T47D (cell line): ENCODE measurements around the gene ZNF43.
"Not testable (repeated sequence)": the region's sequence is repeated elsewhere in the genome, so short reads cannot be mapped to it uniquely, and the experiment has no call there.

Experiments
- DNase-seq, 2 experiments: peaks; one replicate each; pipeline versions ENCODE4 v3.0.0 to v3.0.0-alpha.2; 2011 to 2012; ENCODE audit warnings: low read depth in 1 of 2, low spot score in 1 of 2
- JUND ChIP-seq: IDR thresholded peaks from 2 replicates; pipeline ENCODE4 v1.6.1; 2012; ENCODE audit warnings: low read depth
- in situ Hi-C: cut with HindIII; loops from 2 replicates; pipeline ENCODE4 v1.10.0; 2016; ENCODE audit warnings: low sequenced_read_pairs, low pct_unique_long_range_greater_than_20kb

The ZNF43 gene

DNA sequence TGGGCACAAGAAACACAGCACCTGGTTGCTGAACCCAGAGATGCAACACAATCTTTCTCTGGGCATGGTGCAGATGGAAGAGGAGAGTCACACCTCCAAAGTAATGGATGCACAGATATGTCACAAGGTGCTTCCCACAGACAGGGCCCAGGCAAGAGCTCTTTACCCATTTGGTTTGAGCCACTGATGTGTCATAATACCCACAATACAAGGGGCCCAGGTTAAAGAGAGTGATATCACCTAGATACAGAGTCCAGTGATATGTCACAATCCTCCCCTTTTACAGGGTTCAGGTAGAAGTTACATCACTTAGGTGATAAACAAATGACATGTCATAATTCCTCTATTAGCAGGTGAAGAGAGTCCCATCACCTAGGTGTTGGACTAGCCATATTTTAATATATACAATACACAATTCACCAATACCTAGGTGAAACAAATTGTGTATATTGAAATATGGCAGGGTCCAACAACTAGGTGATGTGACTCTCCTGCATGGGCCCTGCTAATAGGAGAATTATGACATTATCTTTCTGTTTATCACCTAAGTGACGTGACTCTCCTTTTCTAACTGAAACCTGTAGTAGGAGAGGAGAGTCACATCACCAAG, 5.6 kb upstream of the ZNF43 start:
- in situ Hi-C loops, result no loop called here
- no peak for DNase-seq
- no peak for TF ChIP-seq JUND

DNA sequence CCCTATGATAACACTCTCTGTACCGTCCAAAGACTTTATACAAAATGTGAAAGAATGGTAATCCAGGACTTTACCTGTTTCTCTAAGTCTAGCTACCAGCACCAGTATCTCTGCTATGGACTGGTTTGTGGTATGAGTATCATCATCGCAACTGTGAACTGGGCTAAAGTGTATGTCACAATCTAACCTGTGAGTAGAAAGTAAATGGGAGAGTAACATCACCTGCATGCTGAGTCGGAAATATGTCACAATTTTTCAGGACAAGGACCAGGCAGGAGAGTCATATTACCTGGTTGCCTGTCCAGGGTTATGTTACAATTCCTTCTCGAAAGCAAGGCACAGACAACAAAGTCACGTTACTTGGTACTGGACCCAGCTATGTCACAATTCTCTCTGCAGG, 5.1 kb upstream of the ZNF43 start:
- no peak for TF ChIP-seq JUND
- in situ Hi-C loops, result no loop called here
- DNase-seq, result no peak

DNA sequence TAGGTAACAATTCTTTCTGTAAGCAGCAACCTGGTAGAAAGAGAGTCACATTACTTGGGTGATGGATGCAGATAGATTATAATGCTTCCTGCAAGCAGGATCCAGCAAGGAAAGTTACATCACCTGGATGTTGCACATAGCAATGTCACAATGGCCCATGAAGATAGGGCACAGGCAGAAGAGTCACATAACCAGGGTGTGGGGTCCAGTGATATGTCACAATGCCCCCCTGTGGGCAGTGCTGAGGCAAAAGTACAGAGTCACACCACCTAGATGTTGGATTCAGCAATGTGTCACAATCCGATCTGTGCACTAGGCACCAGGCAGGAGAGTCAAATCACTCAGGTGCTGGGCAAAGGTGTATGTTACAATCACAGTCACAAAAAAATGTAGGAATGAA, 4.0 kb upstream of the ZNF43 start:
- TF ChIP-seq JUND, result no peak
- no peak for DNase-seq
- in situ Hi-C loops, result no loop called here

DNA sequence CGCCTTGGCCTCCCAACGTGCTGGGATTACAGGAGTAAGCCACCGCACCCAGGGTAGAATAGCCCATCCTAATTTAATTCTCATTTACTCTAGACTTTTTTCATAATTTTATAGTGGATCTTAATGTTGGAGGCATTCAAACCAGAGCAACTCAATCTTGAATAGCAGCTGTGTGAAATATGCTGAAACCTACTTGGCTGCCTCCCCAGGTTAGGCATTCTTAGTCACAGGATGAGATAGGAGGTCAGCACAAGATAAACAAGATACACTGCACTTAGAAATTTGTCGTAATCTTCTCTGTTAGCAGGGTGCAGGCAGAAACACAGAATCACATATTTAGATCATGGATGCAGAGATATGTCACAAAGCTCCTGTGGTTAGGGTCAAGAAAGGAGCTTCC, 2.7 kb upstream of the ZNF43 start:
- DNase-seq, result no peak
- no peak for TF ChIP-seq JUND
- in situ Hi-C loops, result no loop called here

DNA sequence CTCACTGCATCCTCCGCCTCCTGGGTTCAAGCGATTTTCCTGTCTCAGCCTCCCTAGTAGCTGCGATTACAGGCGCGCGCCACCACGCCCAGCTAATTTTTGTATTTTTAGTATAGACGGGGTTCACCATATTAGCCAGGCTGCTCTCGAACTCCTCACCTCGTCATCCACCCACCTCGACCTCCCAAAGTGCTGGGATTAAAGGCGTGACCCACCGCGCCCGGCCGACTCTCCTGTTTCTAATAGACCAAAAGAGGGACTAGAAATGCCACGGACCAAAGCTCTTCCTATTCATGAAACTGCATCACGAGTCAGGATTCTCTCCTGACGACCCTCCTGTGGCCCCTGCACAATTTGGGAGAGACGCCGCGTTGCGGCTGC, 563 bp downstream of the ZNF43 start:
- in situ Hi-C loops, result no loop called here
- DNase-seq, result no peak
- no peak for TF ChIP-seq JUND

DNA sequence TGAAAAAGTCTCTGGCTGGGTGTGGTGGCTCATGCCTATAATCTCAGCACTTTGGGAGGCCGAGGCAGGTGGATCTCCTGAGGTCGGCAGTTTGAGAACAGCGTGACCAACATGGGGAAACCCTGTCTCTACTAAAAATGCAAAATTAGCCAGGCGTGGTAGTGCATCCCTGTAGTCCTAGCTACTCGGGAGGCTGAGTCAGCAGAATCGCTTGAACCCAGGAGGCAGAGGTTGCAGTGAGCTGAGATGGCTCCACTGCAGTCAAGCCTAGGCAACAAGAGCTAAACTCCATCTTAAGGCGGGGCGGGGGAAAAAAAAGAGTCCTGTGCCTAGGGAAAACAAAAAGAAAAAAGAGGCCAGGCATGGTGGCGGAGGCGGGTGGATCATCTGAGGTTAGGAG, 2.2 kb downstream of the ZNF43 start:
- no peak for DNase-seq
- in situ Hi-C loops, result no loop called here
- no peak for TF ChIP-seq JUND

DNA sequence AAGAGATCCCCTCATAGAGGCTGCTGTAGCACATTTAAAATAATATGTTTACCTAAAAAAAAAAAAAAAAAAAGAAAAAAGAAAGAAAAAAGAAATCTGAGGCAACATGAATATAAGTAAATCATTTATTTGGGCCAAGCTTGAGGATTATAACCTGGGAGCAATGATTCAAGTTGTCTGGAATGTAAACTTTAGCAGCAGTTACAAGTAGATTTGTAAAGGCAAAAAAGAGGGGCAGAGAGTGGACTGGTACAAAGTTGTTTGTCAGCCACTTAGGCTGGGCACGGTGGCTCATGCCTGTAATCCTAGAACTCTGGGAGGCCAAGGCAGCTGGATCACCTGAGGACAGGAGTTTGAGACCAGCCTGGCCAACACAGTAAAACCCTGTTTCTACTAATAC, 11.3 kb downstream of the ZNF43 start:
- no peak for TF ChIP-seq JUND
- in situ Hi-C loops, result no loop called here
- no peak for DNase-seq

DNA sequence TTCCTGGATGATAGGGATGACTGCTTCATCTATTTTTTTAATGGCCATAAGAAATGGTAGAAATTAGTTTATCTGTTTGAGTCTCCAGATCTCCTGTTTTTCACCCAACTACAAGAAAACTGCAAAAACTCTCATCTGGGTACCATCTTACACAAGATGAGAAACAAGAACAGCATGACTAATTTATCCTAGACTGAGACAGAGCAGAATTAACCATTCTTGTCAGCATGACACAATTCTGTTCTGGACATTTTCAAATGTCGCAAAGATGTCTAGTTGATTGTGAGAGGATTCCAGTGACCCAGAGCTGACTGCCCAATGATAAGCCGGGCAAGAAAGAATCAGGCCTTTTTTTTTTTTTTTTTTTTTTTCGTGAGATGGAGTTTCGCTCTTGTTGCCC, 12.8 kb downstream of the ZNF43 start:
- DNase-seq, result no peak
- in situ Hi-C loops, result no loop called here
- no peak for TF ChIP-seq JUND

DNA sequence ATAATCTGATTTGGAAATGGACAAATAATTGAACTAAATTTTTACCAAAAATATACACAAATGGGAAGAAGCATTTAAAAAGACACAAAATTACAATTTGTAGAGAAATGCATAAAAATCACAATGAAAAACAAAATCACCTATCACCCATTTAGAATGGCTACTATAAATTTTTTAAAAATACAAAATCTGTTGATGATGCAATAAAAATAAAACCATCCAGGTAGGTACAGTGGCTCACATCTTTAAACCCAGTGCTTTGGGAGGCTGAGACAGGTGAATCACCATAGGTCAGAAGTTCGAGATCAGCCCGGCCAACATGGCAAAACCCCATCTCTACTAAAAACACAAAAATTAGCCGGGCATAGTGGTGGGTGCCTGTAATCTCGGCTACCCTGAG, 23.5 kb downstream of the ZNF43 start:
- DNase-seq, result no peak
- TF ChIP-seq JUND, result no peak
- in situ Hi-C loops, result no loop called here

DNA sequence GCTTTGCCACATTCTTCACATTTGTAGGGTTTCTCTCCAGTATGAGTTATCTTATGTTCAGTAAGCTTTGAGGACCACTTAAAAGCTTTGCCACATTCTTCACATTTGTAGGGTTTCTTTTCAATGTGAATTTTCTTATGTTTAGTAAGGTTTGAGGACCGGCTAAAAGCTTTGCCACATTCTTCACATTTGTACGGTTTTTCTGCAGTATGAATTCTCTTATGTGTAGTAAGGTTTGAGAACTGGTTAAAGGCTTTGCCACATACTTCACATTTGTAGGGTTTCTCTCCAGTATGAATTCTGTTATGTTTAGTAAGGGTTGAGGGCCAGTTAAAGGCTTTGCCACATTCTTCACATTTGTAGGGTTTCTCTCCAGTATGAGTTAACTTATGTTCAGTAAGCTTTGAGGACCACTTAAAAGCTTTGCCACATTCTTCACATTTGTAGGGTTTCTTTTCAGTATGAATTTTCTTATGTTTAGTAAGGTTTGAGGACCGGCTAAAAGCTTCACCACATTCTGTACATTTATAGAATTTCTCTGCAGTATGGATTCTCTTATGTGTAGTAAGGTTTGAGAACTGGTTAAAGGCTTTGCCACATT, 27.5 kb downstream of the ZNF43 start:
- in situ Hi-C loops, DNase-seq: not testable (repeated sequence)

DNA sequence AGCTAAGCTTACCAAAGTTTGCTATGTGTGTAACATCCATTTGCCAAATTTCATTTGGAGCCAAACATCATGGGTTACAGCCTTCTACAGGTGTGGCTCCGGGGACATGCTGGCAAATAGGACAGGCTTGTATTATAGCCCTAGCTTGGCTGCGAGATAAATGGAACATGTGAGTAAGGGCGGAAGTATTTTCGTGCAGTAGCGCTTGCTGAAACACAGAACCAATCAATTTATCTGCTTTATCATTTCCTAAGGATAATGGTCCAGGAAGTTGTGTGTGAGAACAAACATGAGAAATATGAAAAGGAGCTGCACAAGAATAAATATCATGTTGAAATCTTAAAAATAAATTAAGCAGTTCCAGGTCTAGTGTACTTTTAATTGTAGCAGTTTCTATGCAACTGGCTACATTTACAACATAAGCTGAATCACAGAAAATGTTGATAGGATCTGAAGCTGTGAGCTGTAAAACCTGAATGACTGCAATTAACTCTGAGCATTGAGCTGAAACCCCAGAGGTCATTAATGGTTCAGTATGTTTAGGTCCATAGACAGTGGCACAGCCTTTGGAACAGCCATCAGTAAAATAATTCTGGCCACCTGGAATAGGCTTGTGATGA, 46.4 kb downstream of the ZNF43 start:
- in situ Hi-C loops, result no loop called here
- peak in 1 of 2 experiments; percentile 62 for DNase-seq
- no peak for TF ChIP-seq JUND

DNA sequence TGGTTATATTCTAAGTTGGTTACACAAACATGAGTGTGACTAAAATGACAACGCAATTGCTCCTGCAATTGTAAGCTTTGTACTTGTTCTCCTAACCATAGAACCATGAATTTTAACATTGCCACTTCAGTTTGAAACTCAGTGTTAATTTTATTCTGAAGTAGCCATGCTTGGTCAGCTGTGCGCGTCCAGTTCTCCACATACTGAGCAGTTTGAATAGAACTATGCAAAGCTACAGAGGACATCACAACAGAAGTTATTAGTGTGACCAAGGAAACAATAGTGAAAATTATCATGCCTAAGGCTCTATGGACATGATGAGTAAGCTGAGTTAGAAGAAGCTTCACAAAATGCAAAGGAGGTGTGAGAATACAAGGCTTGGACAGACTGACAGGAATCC, 49.0 kb downstream of the ZNF43 start:
- DNase-seq, result no peak
- no peak for TF ChIP-seq JUND
- in situ Hi-C loops, result no loop called here

DNA sequence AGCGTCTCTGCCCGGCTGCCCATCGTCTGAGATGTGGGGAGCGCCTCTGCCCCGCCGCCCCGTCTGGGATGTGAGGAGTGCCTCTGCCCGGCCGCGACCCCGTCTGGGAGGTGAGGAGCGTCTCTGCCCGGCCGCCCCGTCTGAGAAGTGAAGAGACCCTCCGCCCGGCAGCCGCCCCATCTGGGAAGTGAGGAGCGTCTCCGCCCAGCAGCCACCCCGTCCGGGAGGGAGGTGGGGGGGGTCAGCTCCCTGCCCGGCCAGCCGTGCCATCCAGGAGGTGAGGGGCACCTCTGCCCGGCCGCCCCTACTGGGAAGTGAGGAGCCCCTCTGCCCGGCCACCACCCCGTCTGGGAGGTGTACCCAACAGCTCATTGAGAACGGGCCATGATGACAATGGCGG, 60.2 kb downstream of the ZNF43 start:
- DNase-seq, in situ Hi-C loops: not testable (repeated sequence)
